HEK293 (cell line): ENCODE data around the gene STX1B.
A peak's percentile ranks its signal among the peaks of the same experiment; 100 is the strongest.

Experiments
- FEZF1 ChIP-seq: fragments of 450-650 bp; formaldehyde crosslinking; IDR thresholded peaks from 2 replicates; pipeline ENCODE4 v1.5.1; 2016; ENCODE audit warnings: missing biosample characterization, missing genetic modification characterization
- INSM2 ChIP-seq: fragments of 450-650 bp; formaldehyde crosslinking; IDR thresholded peaks from 2 replicates; pipeline ENCODE4 v1.5.1; 2016; ENCODE audit warnings: missing biosample characterization, missing genetic modification characterization
- OSR2 ChIP-seq: fragments of 450-650 bp; formaldehyde crosslinking; IDR thresholded peaks from 2 replicates; pipeline ENCODE4 v1.5.1; 2016; ENCODE audit warnings: missing biosample characterization, missing genetic modification characterization
- REPIN1 ChIP-seq: fragments of 450-650 bp; formaldehyde crosslinking; IDR thresholded peaks from 2 replicates; pipeline ENCODE4 v1.5.1; 2017; ENCODE audit warnings: missing biosample characterization, missing genetic modification characterization, low read depth
- SALL2 ChIP-seq: fragments of 450-650 bp; formaldehyde crosslinking; IDR thresholded peaks from 2 replicates; pipeline ENCODE4 v1.5.0; 2017; ENCODE audit warnings: missing biosample characterization, mild to moderate bottlenecking, missing genetic modification characterization, borderline replicate concordance
- SCRT1 ChIP-seq: fragments of 450-650 bp; formaldehyde crosslinking; IDR thresholded peaks from 2 replicates; pipeline ENCODE4 v1.5.1; 2016; ENCODE audit warnings: missing biosample characterization, missing genetic modification characterization, borderline replicate concordance
- ZBTB17 ChIP-seq: fragments of 450-650 bp; formaldehyde crosslinking; IDR thresholded peaks from 2 replicates; pipeline ENCODE4 v1.5.1; 2016; ENCODE audit warnings: missing biosample characterization, missing genetic modification characterization
- ZBTB20 ChIP-seq: fragments of 450-650 bp; formaldehyde crosslinking; IDR thresholded peaks from 2 replicates; pipeline ENCODE4 v1.5.1; 2016; ENCODE audit warnings: missing biosample characterization, missing genetic modification characterization
- ZBTB21 ChIP-seq: fragments of 450-650 bp; formaldehyde crosslinking; IDR thresholded peaks from 2 replicates; pipeline ENCODE4 v1.5.1; 2017; ENCODE audit warnings: missing biosample characterization, missing genetic modification characterization
- ZBTB49 ChIP-seq: fragments of 450-650 bp; formaldehyde crosslinking; IDR thresholded peaks from 2 replicates; pipeline ENCODE4 v1.5.1; 2016; ENCODE audit warnings: missing biosample characterization, missing genetic modification characterization, low read depth
- ZBTB8A ChIP-seq: fragments of 450-650 bp; formaldehyde crosslinking; IDR thresholded peaks from 2 replicates; pipeline ENCODE4 v1.5.1; 2016; ENCODE audit warnings: missing biosample characterization, missing genetic modification characterization
- ZEB2 ChIP-seq: fragments of 450-650 bp; formaldehyde crosslinking; IDR thresholded peaks from 2 replicates; pipeline ENCODE4 v1.5.1; 2016; ENCODE audit warnings: missing biosample characterization, missing genetic modification characterization
- ZNF10 ChIP-seq: fragments of 450-650 bp; formaldehyde crosslinking; IDR thresholded peaks from 2 replicates; pipeline ENCODE4 v1.5.1; 2017; ENCODE audit warnings: missing biosample characterization, missing genetic modification characterization
- ZNF138 ChIP-seq: fragments of 450-650 bp; formaldehyde crosslinking; IDR thresholded peaks from 2 replicates; pipeline ENCODE4 v1.5.1; 2016; ENCODE audit warnings: missing biosample characterization, missing genetic modification characterization, borderline replicate concordance
- ZNF148 ChIP-seq: fragments of 450-650 bp; formaldehyde crosslinking; IDR thresholded peaks from 2 replicates; pipeline ENCODE4 v1.5.0; 2017; ENCODE audit warnings: missing biosample characterization, missing genetic modification characterization, borderline replicate concordance
- ZNF184 ChIP-seq: fragments of 450-650 bp; IDR thresholded peaks from 2 replicates; pipeline ENCODE4 v1.5.1; 2018; ENCODE audit warnings: missing biosample characterization, mild to moderate bottlenecking, missing genetic modification characterization
- ZNF416 ChIP-seq: fragments of 450-650 bp; formaldehyde crosslinking; IDR thresholded peaks from 2 replicates; pipeline ENCODE4 v1.5.1; 2016; ENCODE audit warnings: missing biosample characterization, missing genetic modification characterization
- ZNF558 ChIP-seq: fragments of 450-650 bp; formaldehyde crosslinking; IDR thresholded peaks from 2 replicates; pipeline ENCODE4 v1.5.1; 2016; ENCODE audit warnings: missing biosample characterization, missing genetic modification characterization
- ZNF560 ChIP-seq: fragments of 450-650 bp; formaldehyde crosslinking; IDR thresholded peaks from 2 replicates; pipeline ENCODE4 v1.5.1; 2017; ENCODE audit warnings: missing biosample characterization, missing genetic modification characterization, borderline replicate concordance
- ZNF600 ChIP-seq: fragments of 450-650 bp; formaldehyde crosslinking; IDR thresholded peaks from 2 replicates; pipeline ENCODE4 v1.5.1; 2016; ENCODE audit warnings: missing biosample characterization, missing genetic modification characterization
- ZNF626 ChIP-seq: fragments of 450-650 bp; sonication (Bioruptor Pico); formaldehyde crosslinking; IDR thresholded peaks from 2 replicates; pipeline ENCODE4 v1.5.1; 2018; ENCODE audit warnings: missing biosample characterization, missing genetic modification characterization, inconsistent platforms
- ZNF776 ChIP-seq: fragments of 450-650 bp; formaldehyde crosslinking; IDR thresholded peaks from 2 replicates; pipeline ENCODE4 v1.5.0; 2017; ENCODE audit warnings: missing biosample characterization, missing genetic modification characterization, borderline replicate concordance
- ZNF792 ChIP-seq: fragments of 450-650 bp; formaldehyde crosslinking; IDR thresholded peaks from 2 replicates; pipeline ENCODE4 v1.5.1; 2016; ENCODE audit warnings: missing biosample characterization, missing genetic modification characterization
- ZNF843 ChIP-seq: fragments of 450-650 bp; formaldehyde crosslinking; IDR thresholded peaks from 2 replicates; pipeline ENCODE4 v1.5.1; 2016; ENCODE audit warnings: missing biosample characterization, missing genetic modification characterization
- TF ChIP-seq, protein P1 (sequence below): fragments of 450-650 bp; formaldehyde crosslinking; IDR thresholded peaks from 2 replicates; pipeline ENCODE4 v1.5.1; 2016; ENCODE audit warnings: missing biosample characterization, missing genetic modification characterization
- TF ChIP-seq, protein P2 (sequence below): fragments of 450-650 bp; formaldehyde crosslinking; IDR thresholded peaks from 2 replicates; pipeline ENCODE4 v1.5.1; 2016; ENCODE audit warnings: missing biosample characterization, missing genetic modification characterization
- TF ChIP-seq, protein P3 (sequence below): fragments of 450-650 bp; formaldehyde crosslinking; IDR thresholded peaks from 2 replicates; pipeline ENCODE4 v1.5.1; 2016; ENCODE audit warnings: missing biosample characterization, missing genetic modification characterization

Gene STX1B

DNA sequence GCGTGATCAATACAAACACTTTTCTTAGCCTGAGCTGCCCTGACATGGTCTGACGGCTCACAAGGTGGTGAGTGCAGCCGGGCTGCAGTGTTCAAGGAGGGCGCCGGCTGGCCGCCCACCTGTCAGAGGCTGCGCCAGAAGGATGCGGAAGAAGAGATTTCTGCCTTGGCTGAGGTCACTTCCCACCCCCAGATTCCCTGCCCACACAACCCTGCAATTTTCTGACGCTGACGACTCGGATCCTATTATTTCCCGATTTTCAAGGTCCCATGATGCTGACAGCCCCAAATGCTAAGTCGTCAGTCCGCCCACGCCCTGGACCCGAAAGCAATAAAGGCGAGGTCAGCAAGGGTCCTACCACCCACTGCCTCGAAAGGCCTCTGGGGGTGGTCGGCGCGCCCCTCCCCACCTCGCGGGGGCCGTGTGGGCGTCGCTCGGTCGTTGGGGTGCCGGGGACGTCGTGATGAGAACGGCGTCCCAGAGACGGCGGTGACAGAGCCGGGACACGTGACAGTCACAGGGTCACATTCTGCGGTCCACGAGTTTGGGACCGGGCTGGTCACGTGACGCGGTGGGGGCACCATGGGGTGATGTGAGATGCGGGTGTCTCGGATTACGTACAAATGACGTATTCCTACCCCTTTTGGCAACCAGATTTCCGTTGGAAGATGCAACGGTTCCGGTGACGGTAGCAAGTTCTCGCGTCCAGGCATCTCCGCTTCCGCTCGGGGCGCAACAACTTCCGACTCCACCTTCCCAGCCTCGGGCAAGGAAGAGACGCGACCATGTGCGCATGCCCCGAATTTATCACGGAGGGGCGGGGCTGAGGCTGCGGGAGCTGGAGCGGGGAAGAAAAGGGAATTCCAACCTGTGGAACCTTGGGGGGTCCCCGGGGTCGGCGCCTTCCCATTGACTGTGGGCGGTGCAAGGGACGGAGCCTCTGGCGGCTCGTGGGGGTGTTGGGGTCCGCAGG is 22.6 kb upstream of the STX1B start, which contains the start of gene STX4 (continued):
- TF ChIP-seq, protein P1, sequence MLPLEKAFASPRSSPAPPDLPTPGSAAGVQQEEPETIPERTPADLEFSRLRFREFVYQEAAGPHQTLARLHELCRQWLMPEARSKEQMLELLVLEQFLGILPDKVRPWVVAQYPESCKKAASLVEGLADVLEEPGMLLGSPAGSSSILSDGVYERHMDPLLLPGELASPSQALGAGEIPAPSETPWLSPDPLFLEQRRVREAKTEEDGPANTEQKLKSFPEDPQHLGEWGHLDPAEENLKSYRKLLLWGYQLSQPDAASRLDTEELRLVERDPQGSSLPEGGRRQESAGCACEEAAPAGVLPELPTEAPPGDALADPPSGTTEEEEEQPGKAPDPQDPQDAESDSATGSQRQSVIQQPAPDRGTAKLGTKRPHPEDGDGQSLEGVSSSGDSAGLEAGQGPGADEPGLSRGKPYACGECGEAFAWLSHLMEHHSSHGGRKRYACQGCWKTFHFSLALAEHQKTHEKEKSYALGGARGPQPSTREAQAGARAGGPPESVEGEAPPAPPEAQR = peak; percentile 50; the same call in 1 of the 2 replicates
- peak; percentile 85 for TF ChIP-seq ZNF843
- TF ChIP-seq FEZF1 (tag by site-specific recombination) = peak; percentile 22; the same call in 1 of the 2 replicates
- no peak for TF ChIP-seq ZNF416 (tag by site-specific recombination)
- TF ChIP-seq OSR2 (tag by site-specific recombination) = peak; percentile 50
- TF ChIP-seq, protein P2, sequence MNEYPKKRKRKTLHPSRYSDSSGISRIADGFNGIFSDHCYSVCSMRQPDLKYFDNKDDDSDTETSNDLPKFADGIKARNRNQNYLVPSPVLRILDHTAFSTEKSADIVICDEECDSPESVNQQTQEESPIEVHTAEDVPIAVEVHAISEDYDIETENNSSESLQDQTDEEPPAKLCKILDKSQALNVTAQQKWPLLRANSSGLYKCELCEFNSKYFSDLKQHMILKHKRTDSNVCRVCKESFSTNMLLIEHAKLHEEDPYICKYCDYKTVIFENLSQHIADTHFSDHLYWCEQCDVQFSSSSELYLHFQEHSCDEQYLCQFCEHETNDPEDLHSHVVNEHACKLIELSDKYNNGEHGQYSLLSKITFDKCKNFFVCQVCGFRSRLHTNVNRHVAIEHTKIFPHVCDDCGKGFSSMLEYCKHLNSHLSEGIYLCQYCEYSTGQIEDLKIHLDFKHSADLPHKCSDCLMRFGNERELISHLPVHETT (tag by site-specific recombination) = peak; percentile 94
- no peak for TF ChIP-seq ZNF776 (tag by site-specific recombination)
- TF ChIP-seq ZBTB49 (tag by site-specific recombination) = no peak
- TF ChIP-seq, protein P3, sequence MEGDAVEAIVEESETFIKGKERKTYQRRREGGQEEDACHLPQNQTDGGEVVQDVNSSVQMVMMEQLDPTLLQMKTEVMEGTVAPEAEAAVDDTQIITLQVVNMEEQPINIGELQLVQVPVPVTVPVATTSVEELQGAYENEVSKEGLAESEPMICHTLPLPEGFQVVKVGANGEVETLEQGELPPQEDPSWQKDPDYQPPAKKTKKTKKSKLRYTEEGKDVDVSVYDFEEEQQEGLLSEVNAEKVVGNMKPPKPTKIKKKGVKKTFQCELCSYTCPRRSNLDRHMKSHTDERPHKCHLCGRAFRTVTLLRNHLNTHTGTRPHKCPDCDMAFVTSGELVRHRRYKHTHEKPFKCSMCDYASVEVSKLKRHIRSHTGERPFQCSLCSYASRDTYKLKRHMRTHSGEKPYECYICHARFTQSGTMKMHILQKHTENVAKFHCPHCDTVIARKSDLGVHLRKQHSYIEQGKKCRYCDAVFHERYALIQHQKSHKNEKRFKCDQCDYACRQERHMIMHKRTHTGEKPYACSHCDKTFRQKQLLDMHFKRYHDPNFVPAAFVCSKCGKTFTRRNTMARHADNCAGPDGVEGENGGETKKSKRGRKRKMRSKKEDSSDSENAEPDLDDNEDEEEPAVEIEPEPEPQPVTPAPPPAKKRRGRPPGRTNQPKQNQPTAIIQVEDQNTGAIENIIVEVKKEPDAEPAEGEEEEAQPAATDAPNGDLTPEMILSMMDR (tag by site-specific recombination) = peak; percentile 37; the same call in 1 of the 2 replicates
- TF ChIP-seq INSM2 = peak; percentile 95
- TF ChIP-seq ZNF560 (tag by site-specific recombination) = no peak
- peak; percentile 38; the same call in 1 of the 2 replicates for TF ChIP-seq ZNF600 (tag by site-specific recombination)
- no peak for TF ChIP-seq ZNF792 (tag by site-specific recombination)
- TF ChIP-seq ZBTB21 (tag by site-specific recombination) = peak; percentile 100
- peak; percentile 80 for TF ChIP-seq ZBTB20 (tag by site-specific recombination)
- TF ChIP-seq REPIN1 (tag by site-specific recombination) = peak; percentile 54; the same call in 1 of the 2 replicates
- no peak for TF ChIP-seq ZNF138 (tag by site-specific recombination)
- TF ChIP-seq ZNF10 = peak; percentile 75; the same call in 1 of the 2 replicates
- TF ChIP-seq SCRT1 (tag by site-specific recombination) = peak; percentile 60; the same call in 1 of the 2 replicates
- no peak; the same call in none of the 2 replicates for TF ChIP-seq ZNF184 (tag by site-specific recombination)
- peak; percentile 28; the same call in 1 of the 2 replicates for TF ChIP-seq ZNF558 (tag by site-specific recombination)
- TF ChIP-seq ZNF148 (tag by site-specific recombination) = 0 out of 2 replicates have a peak, but pooled peaks have one; percentile 28
- peak; percentile 92 for TF ChIP-seq ZBTB8A (tag by site-specific recombination)
- TF ChIP-seq ZNF626 (tag by site-specific recombination) = no peak
- no peak for TF ChIP-seq SALL2
- TF ChIP-seq ZEB2 (tag by site-specific recombination) = peak; percentile 99
- peak; percentile 97 for TF ChIP-seq ZBTB17 (tag by site-specific recombination)
